Loucy (cell line): ENCODE data around the gene H3-3A.

Experiments used
- H2AFZ ChIP-seq: fragments of 200-600 bp; sonication (generic); 2 replicates; pipeline ENCODE4 v1.6.0; 2016; ENCODE audit warnings: antibody characterized with exemption, mild to moderate bottlenecking, low read length, moderate library complexity
- H3F3A ChIP-seq: fragments of 200-600 bp; 2 replicates; pipeline ENCODE4 v1.6.0; 2016; ENCODE audit warnings: antibody characterized with exemption, low read depth, mild to moderate bottlenecking
- H3K27me3 ChIP-seq: fragments of 200-600 bp; sonication (generic); 2 replicates; pipeline ENCODE4 v1.6.1; 2014; ENCODE audit warnings: low read length, mild to moderate bottlenecking; ENCODE audit not compliant: insufficient read depth, poor library complexity, severe bottlenecking
- H3K36me3 ChIP-seq: fragments of 200-600 bp; sonication (generic); 2 replicates; pipeline ENCODE4 v1.6.1; 2016; ENCODE audit warnings: low read length; ENCODE audit not compliant: insufficient read depth
- H3K4me1 ChIP-seq: fragments of 200-600 bp; sonication (generic); 2 replicates; pipeline ENCODE4 v1.5.1; 2014; ENCODE audit warnings: low read length, mild to moderate bottlenecking; ENCODE audit not compliant: insufficient read depth, poor library complexity, severe bottlenecking
- H3K4me2 ChIP-seq: fragments of 200-600 bp; sonication (generic); 2 replicates; pipeline ENCODE4 v1.6.0; 2014; ENCODE audit warnings: antibody characterized with exemption, low read length, low read depth, mild to moderate bottlenecking; ENCODE audit not compliant: poor library complexity, severe bottlenecking
- H3K4me3 ChIP-seq: fragments of 200-600 bp; sonication (generic); 2 replicates; pipeline ENCODE4 v1.5.1; 2014; ENCODE audit warnings: low read length, mild to moderate bottlenecking, mixed read lengths; ENCODE audit not compliant: poor library complexity, severe bottlenecking
- H3K79me2 ChIP-seq: fragments of 200-600 bp; sonication (generic); 2 replicates; pipeline ENCODE4 v1.6.1; 2014; ENCODE audit warnings: low read length; ENCODE audit not compliant: insufficient read depth
- H3K9ac ChIP-seq: fragments of 200-600 bp; sonication (generic); 2 replicates; pipeline ENCODE4 v1.6.0; 2014; ENCODE audit warnings: mild to moderate bottlenecking, low read depth, low read length, moderate library complexity; ENCODE audit not compliant: poor library complexity, severe bottlenecking
- H3K9me2 ChIP-seq: fragments of 200-600 bp; sonication (generic); replicated peaks from 2 replicates; pipeline ENCODE4 v1.6.1; 2016; ENCODE audit warnings: low read depth, low read length, mixed read lengths
- H3K9me3 ChIP-seq: fragments of 200-600 bp; sonication (generic); 2 replicates; pipeline ENCODE4 v1.6.1; 2014; ENCODE audit warnings: mild to moderate bottlenecking, antibody characterized with exemption, low read length, low read depth; ENCODE audit not compliant: insufficient read depth
- H4K20me1 ChIP-seq: fragments of 200-600 bp; sonication (generic); 2 replicates; pipeline ENCODE4 v1.6.0; 2014; ENCODE audit warnings: antibody characterized with exemption, low read length, mild to moderate bottlenecking; ENCODE audit not compliant: insufficient read depth, poor library complexity, severe bottlenecking
- CTCF ChIP-seq: fragments of 200-600 bp; sonication (generic); conservative IDR thresholded peaks from 2 replicates; pipeline ENCODE4 v1.5.1; 2014; ENCODE audit warnings: mild to moderate bottlenecking, antibody characterized with exemption, low read length
- EZH2phosphoT487 ChIP-seq: fragments of 200-600 bp; IDR thresholded peaks from 2 replicates; pipeline ENCODE4 v1.6.1; 2018; ENCODE audit warnings: antibody characterized with exemption, mild to moderate bottlenecking, moderate library complexity, borderline replicate concordance

H3-3A gene

DNA sequence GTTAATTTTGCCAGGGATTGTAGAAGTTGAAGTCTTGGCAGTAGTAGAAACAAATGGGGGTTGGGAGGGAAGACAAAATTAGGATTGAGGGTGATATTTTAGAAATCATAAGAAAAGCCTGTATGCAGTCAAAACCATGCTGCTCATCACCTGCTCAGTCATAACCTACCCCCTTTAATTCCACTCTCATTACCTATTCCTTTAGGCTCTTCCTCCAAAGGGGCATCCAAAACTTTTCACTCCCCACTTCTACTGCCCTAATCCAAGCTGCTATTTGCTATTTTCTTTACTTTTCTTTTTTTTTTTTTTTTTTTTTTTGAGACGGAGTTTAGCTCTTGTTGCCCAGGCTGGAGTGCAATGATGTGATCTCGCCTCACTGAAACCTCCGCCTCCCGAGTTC is 11.5 kb downstream of the H3-3A start:
- Histone ChIP-seq H3F3A (peaks cover 21% of the 10 kb centered on the region; the same call in 1 of the 2 replicates), H3K4me2 (no peak overlapping the region), H3K4me1 (peaks cover 24% of the 10 kb centered on the region), H3K36me3 (peaks cover 59% of the 10 kb centered on the region), H3K27me3 (no peaks in the 10 kb centered on the region), H2AFZ (no peak overlapping the region), H3K9ac (no peak overlapping the region), H4K20me1 (peaks cover 46% of the 10 kb centered on the region), H3K79me2 (peaks cover 47% of the 10 kb centered on the region), H3K9me2 (no peaks in the 10 kb centered on the region), H3K4me3 (no peak overlapping the region), H3K9me3 (no peaks in the 10 kb centered on the region)
- TF ChIP-seq EZH2phosphoT487 (no peak), CTCF (no peak)

DNA sequence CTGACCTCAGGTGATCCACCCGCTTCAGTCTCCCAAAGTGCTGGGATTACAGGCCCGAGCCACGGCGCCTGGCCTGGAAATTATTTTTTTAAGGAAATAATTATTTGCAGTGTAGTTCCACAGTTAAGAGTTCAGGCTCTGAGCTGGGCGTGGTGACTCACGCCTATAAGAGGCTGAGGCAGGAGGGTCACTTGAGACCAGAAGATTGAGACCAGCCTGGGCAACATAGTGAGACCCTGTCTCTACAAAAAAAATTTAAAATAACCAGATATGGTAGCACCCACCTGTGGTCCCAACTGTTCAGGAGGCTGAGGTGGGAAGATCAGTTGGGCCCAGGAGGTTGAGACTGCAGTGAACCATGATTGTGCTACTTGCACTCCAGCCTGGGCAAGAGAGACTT is 13.9 kb downstream of the H3-3A start:
- no peak overlapping the region for H2AFZ ChIP-seq
- no peaks in the 10 kb centered on the region for H3K9me3 ChIP-seq
- no peak overlapping the region for H3K9ac ChIP-seq
- peaks cover 21% of the 10 kb centered on the region; the same call in 1 of the 2 replicates for H3F3A ChIP-seq
- TF ChIP-seq EZH2phosphoT487: no peak
- no peak for TF ChIP-seq CTCF
- H3K4me3 ChIP-seq: no peak overlapping the region
- no peak overlapping the region for H3K4me2 ChIP-seq
- no peaks in the 10 kb centered on the region for H3K9me2 ChIP-seq
- peaks cover 40% of the 10 kb centered on the region for H3K36me3 ChIP-seq
- H3K79me2 ChIP-seq: peaks cover 24% of the 10 kb centered on the region
- peaks cover 9% of the 10 kb centered on the region for H3K4me1 ChIP-seq
- peaks cover 25% of the 10 kb centered on the region for H4K20me1 ChIP-seq
- H3K27me3 ChIP-seq: no peaks in the 10 kb centered on the region

DNA sequence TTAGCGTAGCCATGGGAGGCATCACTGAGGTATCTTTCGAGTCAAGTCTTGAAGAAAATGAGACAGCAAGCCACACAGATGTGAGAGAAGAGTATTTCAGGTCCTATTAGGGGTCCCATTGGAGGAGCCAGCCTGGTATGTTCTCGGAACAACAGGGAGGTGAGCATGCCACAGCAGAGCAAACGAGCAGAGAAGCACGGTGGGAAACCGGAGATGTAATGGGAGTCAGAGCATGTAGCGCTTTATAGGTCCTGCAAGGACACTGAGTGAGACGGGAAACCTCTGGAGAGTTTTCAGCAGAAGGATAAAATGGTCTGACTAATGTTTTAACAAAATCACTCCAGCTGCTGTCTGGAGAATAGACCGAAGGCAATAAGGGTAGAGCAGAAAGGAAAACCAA is 15.9 kb downstream of the H3-3A start:
- Histone ChIP-seq H3K9me3 (no peaks in the 10 kb centered on the region), H3K9me2 (no peaks in the 10 kb centered on the region), H3K4me2 (no peak overlapping the region), H3K79me2 (peaks cover 7% of the 10 kb centered on the region; the same call in 1 of the 2 replicates), H3K4me1 (peaks cover 6% of the 10 kb centered on the region), H3K4me3 (no peak overlapping the region), H3F3A (peaks cover 6% of the 10 kb centered on the region; the same call in 1 of the 2 replicates), H3K9ac (no peak overlapping the region), H2AFZ (no peak overlapping the region), H4K20me1 (peaks cover 8% of the 10 kb centered on the region), H3K27me3 (no peaks in the 10 kb centered on the region), H3K36me3 (peaks cover 23% of the 10 kb centered on the region)
- TF ChIP-seq CTCF (no peak), EZH2phosphoT487 (no peak)
